Chondrocyte (in vitro differentiated cells): ENCODE results near the gene CNST. TPM values are rescaled to one million over a fixed set of nuclear protein-coding genes. Genes with fewer than 3 reads are reported as not detected.

Experiments
- DNase-seq: peaks from one replicate; pipeline ENCODE4 v3.0.0; 2021; ENCODE audit warnings: mixed read lengths, low spot score
- H3K27ac Mint-ChIP-seq: one replicate; pipeline ENCODE4 v1.8.0; 2021; ENCODE audit warnings: mild to moderate bottlenecking, moderate library complexity, mixed read lengths; ENCODE audit not compliant: unreplicated experiment
- H3K27me3 Mint-ChIP-seq: 2 replicates; pipeline ENCODE4 v1.8.0; 2021; ENCODE audit warnings: low read depth, mixed read lengths
- H3K36me3 Mint-ChIP-seq: 2 replicates; pipeline ENCODE4 v1.8.0; 2021; ENCODE audit warnings: low read depth, mixed read lengths
- H3K4me1 Mint-ChIP-seq: 2 replicates; pipeline ENCODE4 v1.8.0; 2021; ENCODE audit warnings: low read depth, mild to moderate bottlenecking, mixed read lengths
- H3K4me3 Mint-ChIP-seq: one replicate; pipeline ENCODE4 v1.8.0; 2021; ENCODE audit warnings: mild to moderate bottlenecking, moderate library complexity, mixed read lengths; ENCODE audit not compliant: unreplicated experiment
- H3K9me3 Mint-ChIP-seq: 2 replicates; pipeline ENCODE4 v1.8.0; 2021; ENCODE audit warnings: low read depth, mixed read lengths
- total RNA-seq: library from RNA; stranded (reverse); gene quantifications from 3 replicates; pipeline ENCODE4 v1.2.1, GENCODE V29; 2021
- TF ChIP-seq, protein P1 (sequence below): fragments of 200-600 bp; sonication (generic); IDR thresholded peaks from 2 replicates; pipeline ENCODE4 v1.5.0; 2021; ENCODE audit warnings: antibody characterized with exemption, mild to moderate bottlenecking, moderate library complexity

CNST gene
- total RNA-seq, 1 donor from 2014 or later = 22.3 TPM

DNA sequence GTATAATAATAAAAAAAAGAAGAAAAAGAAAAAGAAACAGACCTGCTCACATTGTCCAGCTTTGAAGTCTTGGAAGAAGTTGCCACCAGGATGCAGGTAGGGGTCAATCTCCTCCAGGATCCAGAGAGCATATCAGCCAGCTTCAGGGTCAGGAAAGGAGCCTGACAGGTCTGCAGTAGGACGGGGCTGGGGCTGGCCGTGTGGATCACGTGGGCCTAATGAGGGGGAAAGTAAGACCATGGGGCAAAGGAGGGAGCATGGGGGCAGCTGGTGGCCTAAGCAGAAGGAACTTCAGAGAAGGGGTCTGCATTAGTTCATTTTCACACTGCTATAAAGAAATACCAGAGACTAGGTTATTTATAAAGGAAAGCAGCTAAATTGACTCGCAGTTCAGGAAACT, 39.9 kb upstream of the CNST start:
- Mint-ChIP-seq H3K36me3 (peaks cover 6% of the 10 kb centered on the region), H3K9me3 (peaks cover 12% of the 10 kb centered on the region), H3K4me3 (no peak overlapping the region), H3K27ac (no peak overlapping the region), H3K4me1 (no peaks in the 10 kb centered on the region), H3K27me3 (no peaks in the 10 kb centered on the region)
- no peak for DNase-seq
- TF ChIP-seq, protein P1, sequence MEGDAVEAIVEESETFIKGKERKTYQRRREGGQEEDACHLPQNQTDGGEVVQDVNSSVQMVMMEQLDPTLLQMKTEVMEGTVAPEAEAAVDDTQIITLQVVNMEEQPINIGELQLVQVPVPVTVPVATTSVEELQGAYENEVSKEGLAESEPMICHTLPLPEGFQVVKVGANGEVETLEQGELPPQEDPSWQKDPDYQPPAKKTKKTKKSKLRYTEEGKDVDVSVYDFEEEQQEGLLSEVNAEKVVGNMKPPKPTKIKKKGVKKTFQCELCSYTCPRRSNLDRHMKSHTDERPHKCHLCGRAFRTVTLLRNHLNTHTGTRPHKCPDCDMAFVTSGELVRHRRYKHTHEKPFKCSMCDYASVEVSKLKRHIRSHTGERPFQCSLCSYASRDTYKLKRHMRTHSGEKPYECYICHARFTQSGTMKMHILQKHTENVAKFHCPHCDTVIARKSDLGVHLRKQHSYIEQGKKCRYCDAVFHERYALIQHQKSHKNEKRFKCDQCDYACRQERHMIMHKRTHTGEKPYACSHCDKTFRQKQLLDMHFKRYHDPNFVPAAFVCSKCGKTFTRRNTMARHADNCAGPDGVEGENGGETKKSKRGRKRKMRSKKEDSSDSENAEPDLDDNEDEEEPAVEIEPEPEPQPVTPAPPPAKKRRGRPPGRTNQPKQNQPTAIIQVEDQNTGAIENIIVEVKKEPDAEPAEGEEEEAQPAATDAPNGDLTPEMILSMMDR = no peak

GRCh38 chr1:246526915-246527314, 39.3 kb upstream of the CNST start:
- H3K36me3 Mint-ChIP-seq = peaks cover 6% of the 10 kb centered on the region
- peak overlapping the region; percentile 24 for H3K27ac Mint-ChIP-seq
- H3K9me3 Mint-ChIP-seq = peaks cover 13% of the 10 kb centered on the region
- no peak overlapping the region for H3K4me3 Mint-ChIP-seq
- no peaks in the 10 kb centered on the region for H3K4me1 Mint-ChIP-seq
- no peaks in the 10 kb centered on the region for H3K27me3 Mint-ChIP-seq
- no peak for DNase-seq
- TF ChIP-seq, protein P1 = no peak

GRCh38 chr1:246527402-246528088, 38.7 kb upstream of the CNST start:
- Mint-ChIP-seq H3K4me1 (no peaks in the 10 kb centered on the region), H3K36me3 (peaks cover 6% of the 10 kb centered on the region), H3K9me3 (peaks cover 13% of the 10 kb centered on the region), H3K4me3 (no peak overlapping the region), H3K27me3 (no peaks in the 10 kb centered on the region), H3K27ac (peak overlapping the region; percentile 24)
- TF ChIP-seq, protein P1 = no peak
- DNase-seq = no peak

- Mint-ChIP-seq H3K4me3 (no peak overlapping the region), H3K27ac (no peak overlapping the region), H3K4me1 (no peaks in the 10 kb centered on the region), H3K27me3 (no peaks in the 10 kb centered on the region), H3K36me3 (peaks cover 6% of the 10 kb centered on the region), H3K9me3 (peaks cover 13% of the 10 kb centered on the region)
- DNase-seq = no peak
- TF ChIP-seq, protein P1 = no peak
Observed at GRCh38 chr1:246528933-246529731, 37.1 kb upstream of the CNST start.

DNA sequence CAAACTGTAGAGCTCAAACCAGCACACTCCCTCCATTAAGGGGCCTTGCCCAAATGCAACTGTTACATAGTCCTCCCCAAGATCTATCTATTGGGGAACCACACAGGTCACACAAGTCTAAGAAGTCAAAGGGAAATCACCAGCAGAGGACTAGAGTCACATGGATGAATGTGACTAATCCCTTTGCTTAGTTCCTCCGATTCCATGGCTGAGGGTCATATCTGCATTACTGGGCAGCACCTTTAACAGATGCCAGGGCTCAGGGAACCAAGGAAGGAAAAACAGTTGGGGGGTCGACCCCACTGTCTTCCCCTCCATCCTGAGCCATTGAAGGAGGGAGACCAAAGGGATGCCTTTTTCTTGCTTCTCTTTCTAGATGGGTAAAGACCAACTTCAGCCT, 35.8 kb upstream of the CNST start:
- no peak for DNase-seq
- TF ChIP-seq, protein P1 = no peak
- peaks cover 6% of the 10 kb centered on the region for H3K36me3 Mint-ChIP-seq
- H3K9me3 Mint-ChIP-seq = peaks cover 13% of the 10 kb centered on the region
- H3K4me1 Mint-ChIP-seq = no peaks in the 10 kb centered on the region
- no peak overlapping the region for H3K4me3 Mint-ChIP-seq
- H3K27ac Mint-ChIP-seq = no peak overlapping the region
- H3K27me3 Mint-ChIP-seq = no peaks in the 10 kb centered on the region
